Activated CD8-positive, alpha-beta T cell treated with anti-CD3 and anti-CD28 coated beads for 36 hours (primary cell): ENCODE data around the gene IL15. TPM values are rescaled to one million over a fixed set of nuclear protein-coding genes. Genes with fewer than 3 reads are reported as not detected.

Experiments
- ATAC-seq: fragments of 200-7000 bp; cut with Tn5 transposase; one replicate; pipeline ENCODE4 v1.10.0; 2021; ENCODE audit warnings: mild to moderate bottlenecking, moderate library complexity
- CTCF ChIA-PET: fragments of 350-600 bp; sonication (Branson Sonifier 250); formaldehyde crosslinking; loops from one replicate; lab custom pipeline; 2021; ENCODE audit warnings: antibody characterized with exemption; lab: Charles Lee
- POLR2A ChIA-PET: fragments of 350-600 bp; sonication (Branson Sonifier 250); formaldehyde crosslinking; loops from one replicate; lab custom pipeline; 2021; ENCODE audit warnings: antibody characterized with exemption; lab: Charles Lee
- DNase-seq: peaks from one replicate; pipeline ENCODE4 v3.0.0-alpha.2; 2020
- H3K27ac Mint-ChIP-seq: one replicate; pipeline ENCODE4 v1.8.0; 2021; ENCODE audit warnings: mild to moderate bottlenecking, mixed read lengths
- H3K27me3 Mint-ChIP-seq: one replicate; pipeline ENCODE4 v1.8.0; 2021; ENCODE audit warnings: mixed read lengths
- H3K36me3 Mint-ChIP-seq: one replicate; pipeline ENCODE4 v1.8.0; 2021; ENCODE audit warnings: low read depth, mixed read lengths
- H3K4me1 Mint-ChIP-seq: one replicate; pipeline ENCODE4 v1.8.0; 2021; ENCODE audit warnings: low read depth, mixed read lengths
- H3K4me3 Mint-ChIP-seq: one replicate; pipeline ENCODE4 v1.8.0; 2021; ENCODE audit warnings: mild to moderate bottlenecking, moderate library complexity, mixed read lengths
- H3K9me3 Mint-ChIP-seq: one replicate; pipeline ENCODE4 v1.8.0; 2021; ENCODE audit warnings: mixed read lengths
- CTCF ChIP-seq: fragments of 200-600 bp; IDR thresholded peaks from one replicate; pipeline ENCODE4 v1.8.0; 2022; ENCODE audit warnings: antibody characterized with exemption, mild to moderate bottlenecking
- intact Hi-C: fragments of 100-400 bp; cut with micrococcal nuclease; formaldehyde crosslinking; loops from one replicate; pipeline ENCODE4 v1.10.0; 2022
- total RNA-seq, 2 experiments: library from RNA; stranded (reverse); gene quantifications; one replicate each; pipeline ENCODE4 v1.2.3, GENCODE V29; 2021

IL15 gene
- total RNA-seq, 2 experiments from 2014 or later: 0.65 to 2.3 TPM

GRCh38 chr4:141643557-141643956 lies 7.2 kb downstream of the IL15 start:
- CTCF ChIA-PET: no interaction called here
- no peak for DNase-seq

GRCh38 chr4:141645611-141646340 lies 9.4 kb downstream of the IL15 start:
- H3K4me1 Mint-ChIP-seq: no peaks in the 10 kb centered on the region
- no peak for TF ChIP-seq CTCF
- no peak overlapping the region for H3K4me3 Mint-ChIP-seq
- intact Hi-C loops: no loop called here
- POLR2A ChIA-PET: no interaction called here
- no peaks in the 10 kb centered on the region for H3K27me3 Mint-ChIP-seq
- no peak for DNase-seq
- ATAC-seq: no peak
- CTCF ChIA-PET: no interaction called here
- H3K36me3 Mint-ChIP-seq: no peaks in the 10 kb centered on the region
- no peaks in the 10 kb centered on the region for H3K9me3 Mint-ChIP-seq
- no peak overlapping the region for H3K27ac Mint-ChIP-seq

More at GRCh38 chr4:141643557-141643956, 7.2 kb downstream of the IL15 start:
- peak; percentile 49 for ATAC-seq
- Mint-ChIP-seq H3K27ac (no peak overlapping the region), H3K4me3 (no peak overlapping the region), H3K9me3 (no peaks in the 10 kb centered on the region), H3K27me3 (peaks cover 6% of the 10 kb centered on the region), H3K4me1 (no peaks in the 10 kb centered on the region), H3K36me3 (no peaks in the 10 kb centered on the region)
- POLR2A ChIA-PET: interaction anchor here (1.1 kb wide), 1 partner anchor 9 kb away, joined by 3 read pairs; no protein-coding TSS in a partner anchor
- TF ChIP-seq CTCF: no peak
- intact Hi-C loops: no loop called here

DNA sequence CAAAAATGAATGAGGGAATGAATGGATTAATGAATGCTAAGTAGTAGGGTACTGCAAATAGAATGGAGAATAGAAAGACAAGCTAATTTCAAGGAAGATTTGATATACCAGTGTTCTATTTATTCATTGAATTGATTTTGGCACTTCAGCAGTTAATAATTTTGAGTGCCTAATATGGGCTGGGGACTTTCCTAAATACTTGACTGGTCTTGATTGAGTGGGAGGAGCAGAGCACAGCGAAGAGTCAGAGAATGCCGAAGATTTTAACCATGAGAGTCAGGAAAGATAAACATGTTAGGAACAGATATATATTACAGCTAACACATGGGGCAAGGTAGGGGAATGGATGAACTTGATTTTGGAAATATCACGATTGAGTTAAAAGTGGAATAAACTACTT lies 10.6 kb downstream of the IL15 start:
- DNase-seq: no peak
- Mint-ChIP-seq H3K4me1 (no peaks in the 10 kb centered on the region), H3K9me3 (no peaks in the 10 kb centered on the region), H3K4me3 (no peak overlapping the region), H3K27ac (no peak overlapping the region), H3K36me3 (no peaks in the 10 kb centered on the region), H3K27me3 (no peaks in the 10 kb centered on the region)
- no peak for TF ChIP-seq CTCF
- ChIA-PET CTCF (no interaction called here), POLR2A (no interaction called here)
- no peak for ATAC-seq
- intact Hi-C loops: no loop called here

GRCh38 chr4:141647966-141648365 lies 11.6 kb downstream of the IL15 start:
- TF ChIP-seq CTCF: no peak
- no peak for ATAC-seq

GRCh38 chr4:141652161-141652778 lies 15.9 kb downstream of the IL15 start:
- DNase-seq (no peak), ATAC-seq (no peak)
- Mint-ChIP-seq H3K27me3 (no peaks in the 10 kb centered on the region), H3K36me3 (no peaks in the 10 kb centered on the region), H3K9me3 (no peaks in the 10 kb centered on the region), H3K4me1 (no peaks in the 10 kb centered on the region), H3K4me3 (no peak overlapping the region), H3K27ac (no peak overlapping the region)
- intact Hi-C loops: no loop called here
- CTCF ChIA-PET: no interaction called here
- no peak for TF ChIP-seq CTCF
- POLR2A ChIA-PET: interaction anchor here (0.8 kb wide), 1 partner anchor 8 kb away, joined by 3 read pairs; no protein-coding TSS in a partner anchor

More at GRCh38 chr4:141647966-141648365, 11.6 kb downstream of the IL15 start:
- Mint-ChIP-seq H3K36me3 (no peaks in the 10 kb centered on the region), H3K4me1 (no peaks in the 10 kb centered on the region), H3K9me3 (no peaks in the 10 kb centered on the region), H3K4me3 (no peak overlapping the region), H3K27me3 (no peaks in the 10 kb centered on the region), H3K27ac (no peak overlapping the region)
- DNase-seq: no peak
- ChIA-PET POLR2A (no interaction called here), CTCF (no interaction called here)
- intact Hi-C loops: no loop called here
